ENCODE results near the gene NIPBL.
"Not testable (repeated sequence)": the region's sequence is repeated elsewhere in the genome, so short reads cannot be mapped to it uniquely, and the experiment has no call there.

The NIPBL gene

DNA sequence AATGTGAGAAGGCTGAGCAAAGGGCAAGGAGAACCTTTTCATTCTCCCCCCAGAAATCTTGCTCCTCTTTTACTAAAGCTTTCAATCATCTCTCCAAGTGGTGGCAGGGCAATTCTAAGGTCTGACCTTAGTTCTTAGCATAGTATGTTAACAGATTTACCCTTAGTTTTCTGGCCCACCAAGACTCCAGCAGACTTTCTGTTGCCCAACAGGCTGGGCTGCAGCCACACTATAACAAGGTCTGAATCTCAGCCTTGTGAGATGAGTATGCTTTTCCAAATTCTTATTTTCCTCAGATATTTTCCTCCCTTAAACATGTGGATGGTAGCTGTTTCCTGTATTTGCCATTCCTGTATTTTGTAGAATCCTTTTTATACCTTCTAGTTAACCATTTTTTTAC is 69.5 kb downstream of the NIPBL start:
- no peak for DNase-seq (ENCODE audit: low read depth in 1 of 2, low spot score in 1 of 2)

GRCh38 chr5:36948041-36948440 is 71.5 kb downstream of the NIPBL start:
- DNase-seq (ENCODE audit: low read depth in 1 of 2, low spot score in 1 of 2) = no peak

DNA sequence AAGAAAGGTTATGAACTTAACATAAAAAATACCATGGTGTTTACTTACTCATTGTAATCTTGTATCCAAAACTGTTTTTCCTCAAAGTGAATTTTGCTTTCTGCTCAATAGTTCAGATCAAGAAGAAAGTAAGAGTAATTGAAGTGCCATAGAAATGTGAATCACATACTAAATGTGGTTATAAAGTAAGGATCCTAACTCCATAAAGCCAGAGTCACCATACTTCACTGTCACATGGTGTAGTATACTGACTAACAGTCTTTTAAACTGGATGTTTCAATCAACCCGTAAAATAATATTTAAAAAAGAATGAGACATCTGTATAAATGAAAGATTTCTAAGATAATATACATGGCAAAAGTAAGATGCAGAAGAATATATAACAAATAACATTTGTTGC is 72.1 kb downstream of the NIPBL start:
- DNase-seq (ENCODE audit: low read depth in 1 of 2, low spot score in 1 of 2) = no peak

- no peak for DNase-seq (ENCODE audit: low read depth in 1 of 2, low spot score in 1 of 2)
Observed at GRCh38 chr5:36949593-36949992, 73.0 kb downstream of the NIPBL start.

GRCh38 chr5:36950586-36951457 is 74.3 kb downstream of the NIPBL start:
- DNase-seq (ENCODE audit: low read depth in 1 of 2, low spot score in 1 of 2) = no peak

- no peak for DNase-seq (ENCODE audit: low read depth in 1 of 2, low spot score in 1 of 2)
Observed at GRCh38 chr5:36953043-36953442, 76.5 kb downstream of the NIPBL start.

DNA sequence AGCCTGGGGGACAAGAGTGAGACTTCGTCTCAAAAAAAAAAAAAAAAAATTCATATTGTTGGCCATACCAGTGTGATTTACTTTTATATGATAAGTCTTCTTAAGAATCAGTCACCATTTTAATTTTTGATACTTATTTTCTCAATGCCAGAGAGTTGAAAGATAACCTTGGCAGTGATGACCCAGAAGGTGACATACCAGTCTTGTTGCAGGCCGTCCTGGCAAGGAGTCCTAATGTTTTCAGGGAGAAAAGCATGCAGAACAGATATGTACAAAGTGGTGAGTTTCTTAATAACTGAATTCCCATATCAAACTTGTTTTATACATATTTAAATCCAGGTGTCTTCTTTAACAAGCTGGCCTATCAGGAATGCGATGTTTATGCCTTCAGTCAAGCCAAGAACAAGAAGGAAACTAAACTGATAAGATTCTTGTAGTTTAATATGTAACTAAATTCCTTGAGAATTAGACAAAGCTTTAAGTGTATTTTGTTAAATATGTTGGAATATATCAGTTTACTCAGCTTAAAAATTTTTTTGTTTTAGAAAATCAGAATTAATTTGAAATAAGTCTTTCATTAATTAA is 81.5 kb downstream of the NIPBL start:
- DNase-seq (ENCODE audit: low read depth in 1 of 2, low spot score in 1 of 2) = no peak

GRCh38 chr5:36958612-36959011 is 82.0 kb downstream of the NIPBL start:
- no peak for DNase-seq (ENCODE audit: low read depth in 1 of 2, low spot score in 1 of 2)

DNA sequence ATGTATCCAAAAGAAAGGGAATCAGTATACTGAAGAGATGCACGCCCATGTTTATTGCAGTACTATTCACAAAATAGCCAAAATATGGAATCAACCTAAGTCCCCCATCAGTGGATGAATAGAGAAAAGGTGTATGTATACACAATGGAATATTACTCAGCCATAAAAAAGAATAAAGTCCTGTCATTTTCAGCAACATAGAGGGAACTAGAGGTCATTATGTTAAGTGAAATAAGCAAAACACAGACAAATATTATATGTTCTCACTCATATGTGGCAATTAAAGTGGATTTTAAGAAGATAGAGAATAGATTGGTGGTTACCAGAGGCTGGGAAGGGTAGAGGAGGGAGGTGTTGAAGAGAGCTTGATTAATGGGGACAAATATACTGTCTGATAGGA is 88.6 kb downstream of the NIPBL start:
- no peak for DNase-seq (ENCODE audit: low read depth in 1 of 2, low spot score in 1 of 2)

DNA sequence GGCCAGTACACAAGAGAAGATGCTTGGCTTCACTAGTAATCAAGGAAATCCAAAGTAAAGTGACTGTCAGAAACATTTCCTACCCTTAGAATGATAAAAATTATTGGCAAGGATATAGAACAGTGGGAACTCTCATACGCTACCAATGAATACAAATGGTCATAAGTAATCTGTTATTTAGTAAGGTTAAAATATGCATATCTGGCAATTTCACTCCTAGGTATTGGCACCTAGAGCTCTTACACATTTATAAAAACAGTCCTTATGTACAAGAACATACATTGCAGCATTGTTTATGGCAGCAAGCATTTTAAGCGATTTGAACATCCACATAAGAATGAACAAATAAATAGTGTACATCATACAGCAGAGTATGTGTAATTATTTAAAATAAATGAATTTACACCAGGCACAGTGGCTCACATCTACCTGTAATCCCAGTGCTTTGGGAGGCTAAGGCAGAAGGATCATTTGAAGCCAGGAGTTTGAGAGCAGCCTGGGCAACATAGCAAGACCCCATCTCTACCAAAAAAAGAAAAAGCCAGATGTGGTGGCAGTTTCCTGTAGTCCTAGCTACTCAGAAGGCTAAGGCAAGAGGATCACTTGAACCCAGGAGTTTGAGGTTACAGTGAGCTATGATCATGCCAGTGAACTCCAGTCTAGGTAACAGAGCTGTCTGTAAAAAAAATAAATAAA is 93.3 kb downstream of the NIPBL start:
- DNase-seq (ENCODE audit: low read depth in 1 of 2, low spot score in 1 of 2) = no peak

DNA sequence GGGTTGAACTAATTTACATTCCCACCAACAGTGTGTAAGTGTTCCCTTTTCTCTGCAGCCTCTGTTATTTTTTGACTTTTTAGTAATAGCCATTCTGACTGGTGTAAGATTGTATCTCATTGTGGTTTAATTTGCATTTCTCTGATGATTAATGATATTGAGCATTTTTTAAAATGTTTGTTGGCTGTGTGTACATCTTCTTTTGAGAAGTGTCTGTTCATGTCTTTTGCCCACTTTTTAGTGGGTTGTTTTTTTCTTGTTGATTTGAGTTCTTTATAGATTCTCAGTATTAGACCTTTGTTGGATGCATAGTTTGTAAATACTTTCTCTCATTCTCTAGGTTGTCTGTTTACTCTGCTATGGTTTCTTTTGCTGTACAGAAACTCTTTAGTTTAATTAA is 101.6 kb downstream of the NIPBL start:
- DNase-seq (ENCODE audit: low read depth in 1 of 2, low spot score in 1 of 2) = no peak

DNA sequence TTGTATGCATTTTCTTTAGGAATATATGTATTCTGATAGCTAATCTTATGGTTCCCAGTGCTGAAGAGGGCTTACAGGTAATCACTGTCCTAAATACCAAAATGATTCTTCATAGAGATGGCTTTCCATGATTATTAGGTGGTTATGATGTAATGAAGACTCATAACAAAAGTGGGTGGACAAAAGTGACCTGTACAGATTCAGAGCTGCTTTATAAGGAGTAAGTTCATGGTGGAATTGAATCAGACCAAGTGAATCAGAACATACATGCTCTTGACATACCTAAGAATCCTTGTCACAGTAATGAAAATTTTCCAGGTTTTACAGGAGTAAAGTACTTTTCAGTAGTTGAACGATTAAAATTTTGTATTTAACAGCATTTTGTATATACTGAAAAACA is 105.6 kb downstream of the NIPBL start:
- no peak for DNase-seq (ENCODE audit: low read depth in 1 of 2, low spot score in 1 of 2)

- no peak for DNase-seq (ENCODE audit: low read depth in 1 of 2, low spot score in 1 of 2)
Observed at GRCh38 chr5:36985387-36985786, 108.8 kb downstream of the NIPBL start.

DNA sequence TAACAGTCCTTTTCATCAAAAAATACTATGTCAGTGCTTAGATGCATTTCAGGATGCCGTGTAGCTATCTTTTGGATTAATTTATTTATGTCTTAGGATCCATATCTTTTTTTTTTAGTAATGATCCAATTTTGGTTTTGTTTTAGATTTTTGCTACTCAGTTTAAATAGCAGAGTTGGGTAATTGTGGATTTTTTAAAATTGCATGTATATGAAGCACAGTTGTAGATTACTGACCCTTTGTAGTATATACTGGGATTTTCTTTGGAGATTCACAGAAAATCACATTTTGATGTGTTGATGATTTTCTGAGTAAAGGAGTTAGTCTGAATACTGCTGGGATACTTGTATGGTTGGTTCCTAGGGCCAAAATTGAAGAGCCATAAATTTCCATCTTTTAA is 111.8 kb downstream of the NIPBL start:
- DNase-seq (ENCODE audit: low read depth in 1 of 2, low spot score in 1 of 2) = no peak

GRCh38 chr5:36998578-36998977 is 122.0 kb downstream of the NIPBL start:
- no peak for DNase-seq (ENCODE audit: low read depth in 1 of 2, low spot score in 1 of 2)

DNA sequence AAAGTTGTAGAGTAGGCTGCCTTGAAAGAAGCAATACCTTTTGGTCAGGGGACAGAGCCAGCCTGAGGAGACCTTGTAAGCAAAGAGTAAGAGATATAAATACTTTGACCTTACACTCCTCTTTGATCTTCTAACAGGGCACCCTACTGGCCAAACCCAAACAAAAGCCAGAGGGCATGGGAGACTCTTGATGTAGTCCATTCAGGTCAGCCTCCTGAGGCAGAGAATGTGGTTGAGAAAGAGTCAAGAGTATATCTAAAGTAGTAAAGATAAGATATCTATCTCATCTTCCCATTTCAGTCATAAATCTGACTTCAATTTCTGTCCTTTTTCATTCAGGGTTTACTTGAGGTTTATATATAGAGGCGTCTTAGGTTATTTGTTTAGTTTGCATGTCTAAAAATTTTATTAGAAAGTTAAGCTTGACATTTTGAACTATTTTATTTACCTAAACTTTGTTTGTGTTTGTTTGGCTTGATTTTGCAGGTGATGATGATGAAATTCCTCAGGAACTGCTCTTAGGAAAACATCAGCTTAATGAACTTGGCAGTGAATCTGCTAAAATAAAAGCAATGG is 125.7 kb downstream of the NIPBL start:
- no peak for DNase-seq (ENCODE audit: low read depth in 1 of 2, low spot score in 1 of 2)

- DNase-seq (ENCODE audit: low read depth in 1 of 2, low spot score in 1 of 2) = no peak
Observed at GRCh38 chr5:37005252-37005651, 128.7 kb downstream of the NIPBL start.

DNA sequence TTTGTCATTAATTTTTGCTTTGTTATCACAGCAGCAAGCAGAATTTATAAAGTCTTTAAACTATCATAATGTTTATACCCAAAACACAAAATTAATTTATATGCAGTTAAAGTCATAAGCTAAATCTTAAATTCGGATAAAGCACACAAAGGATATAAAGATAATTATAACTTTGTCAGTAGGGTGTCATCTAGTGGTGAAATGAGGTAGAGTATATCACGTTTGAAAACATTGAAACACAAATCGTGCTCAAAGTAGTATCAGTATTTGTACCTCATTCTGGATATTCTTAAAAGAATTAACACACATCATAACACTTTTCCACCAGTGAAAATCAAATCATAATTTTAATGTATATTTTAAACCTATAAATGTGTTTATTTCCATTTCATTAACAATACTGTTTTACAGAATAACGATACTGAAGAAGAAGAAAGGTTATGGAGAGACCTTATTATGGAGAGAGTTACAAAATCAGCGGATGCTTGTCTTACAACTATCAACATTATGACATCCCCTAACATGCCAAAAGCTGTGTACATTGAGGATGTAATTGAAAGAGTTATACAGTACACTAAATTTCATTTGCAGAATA is 129.5 kb downstream of the NIPBL start:
- no peak for DNase-seq (ENCODE audit: low read depth in 1 of 2, low spot score in 1 of 2)

- DNase-seq (ENCODE audit: low read depth in 1 of 2, low spot score in 1 of 2) = not testable (repeated sequence)
Observed at GRCh38 chr5:37013181-37013580, 136.6 kb downstream of the NIPBL start.

DNA sequence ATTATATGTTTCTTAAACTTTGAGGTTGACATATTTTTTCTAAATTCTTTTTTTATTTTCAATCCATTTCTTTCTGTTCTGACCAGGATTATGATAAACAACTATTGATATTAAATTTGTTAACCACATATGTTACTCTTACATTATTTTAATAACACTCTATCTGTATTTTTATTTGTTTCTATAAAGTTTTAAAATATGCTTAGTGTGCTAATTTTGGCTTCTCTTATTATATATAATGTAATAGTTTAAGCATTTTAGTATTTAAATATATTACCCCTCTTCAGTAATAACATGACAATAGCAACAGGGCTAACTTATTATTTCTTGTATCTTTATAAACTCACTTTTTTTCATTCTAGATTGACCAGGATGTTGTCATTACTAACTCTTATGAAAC is 137.8 kb downstream of the NIPBL start:
- DNase-seq (ENCODE audit: low read depth in 1 of 2, low spot score in 1 of 2) = no peak
